HCT116 (cell line): ENCODE results near the gene TRIM4.

ENCODE experiments used
- CTCF ChIP-seq, 3 experiments: fragments of 200-600 bp in 1 of 3; sonication (generic) in 1 of 3; IDR thresholded peaks in 2 of 3; conservative IDR thresholded peaks in 1 of 3; 2 replicates each; pipeline ENCODE4 v1.5.1; 2012 to 2017; ENCODE audit warnings: low read depth in 2 of 3, low read length in 2 of 3, antibody characterized with exemption in 1 of 3, borderline replicate concordance in 1 of 3, control low read depth in 1 of 3, mild to moderate bottlenecking in 1 of 3, mixed read lengths in 1 of 3, mixed run types in 1 of 3, moderate library complexity in 1 of 3; ENCODE audit not compliant: insufficient read depth in 1 of 3
- EZH2 ChIP-seq: fragments of 200-600 bp; sonication (generic); IDR thresholded peaks from 2 replicates; pipeline ENCODE4 v1.6.1; 2017; ENCODE audit warnings: antibody characterized with exemption, mixed run types
- POLR2A ChIP-seq: IDR thresholded peaks from 2 replicates; pipeline ENCODE4 v1.7.0; 2011; ENCODE audit warnings: borderline replicate concordance; ENCODE audit not compliant: insufficient read depth, insufficient read length; ENCODE audit errors: extremely low read depth
- RAD21 ChIP-seq: IDR thresholded peaks from 2 replicates; pipeline ENCODE4 v1.6.1; 2012; ENCODE audit warnings: low read depth, mild to moderate bottlenecking
- REST ChIP-seq: IDR thresholded peaks from 2 replicates; pipeline ENCODE4 v1.6.1; 2012; ENCODE audit warnings: low read depth

GRCh38 chr7:99893280-99893679 is 26.1 kb downstream of the TRIM4 start:
- TF ChIP-seq REST (no peak), CTCF (IDR thresholded peaks at IDR 0.05 in 2 of 3, conservative IDR thresholded peaks at IDR 0.05 in 1 of 3; ENCODE audit: borderline replicate concordance in 1 of 3, insufficient read depth in 1 of 3, low read depth in 2 of 3, low read length in 2 of 3) (no peak), EZH2 (no peak), RAD21 (no peak), POLR2A (no peak)
